ENCODE results near the gene ZNF680. TPM values are rescaled to one million over a fixed set of nuclear protein-coding genes. Genes with fewer than 3 reads are reported as not detected.

Gene ZNF680
- 6.5 and 11.1 TPM in 2 replicates for total RNA-seq

GRCh38 chr7:64562626-64563278, at the start of gene ZNF680:
Gene ZNF680, minus strand, starts transcription at chr7:64563071. Its CDS starts 117 bp downstream, at chr7:64562954.

Other genes with a start within 250 kb of the ZNF680 start
- gene ZNF736, start 249.1 kb downstream of the ZNF680 start, total RNA-seq, result 2.9 and 9.1 TPM in 2 replicates
- 1.6 and 2.7 TPM in 2 replicates for gene ZNF107, start 103.1 kb upstream of the ZNF680 start, total RNA-seq
- gene ZNF138, start 231.4 kb upstream of the ZNF680 start, total RNA-seq, result 3.2 and 4.6 TPM in 2 replicates

Data from epithelial cell of umbilical artery (primary cell).